NK-92 treated with Interleukin-12 subunit alpha and Interleukin-12 subunit beta, amount 100 ng/mL, for 24 hours (cell line): ENCODE data around the gene FAM228A.

ENCODE experiments used
- DNase-seq: peaks from one replicate; lab custom pipeline; 2025; lab: John Stamatoyannopoulos, UW

FAM228A gene

DNA sequence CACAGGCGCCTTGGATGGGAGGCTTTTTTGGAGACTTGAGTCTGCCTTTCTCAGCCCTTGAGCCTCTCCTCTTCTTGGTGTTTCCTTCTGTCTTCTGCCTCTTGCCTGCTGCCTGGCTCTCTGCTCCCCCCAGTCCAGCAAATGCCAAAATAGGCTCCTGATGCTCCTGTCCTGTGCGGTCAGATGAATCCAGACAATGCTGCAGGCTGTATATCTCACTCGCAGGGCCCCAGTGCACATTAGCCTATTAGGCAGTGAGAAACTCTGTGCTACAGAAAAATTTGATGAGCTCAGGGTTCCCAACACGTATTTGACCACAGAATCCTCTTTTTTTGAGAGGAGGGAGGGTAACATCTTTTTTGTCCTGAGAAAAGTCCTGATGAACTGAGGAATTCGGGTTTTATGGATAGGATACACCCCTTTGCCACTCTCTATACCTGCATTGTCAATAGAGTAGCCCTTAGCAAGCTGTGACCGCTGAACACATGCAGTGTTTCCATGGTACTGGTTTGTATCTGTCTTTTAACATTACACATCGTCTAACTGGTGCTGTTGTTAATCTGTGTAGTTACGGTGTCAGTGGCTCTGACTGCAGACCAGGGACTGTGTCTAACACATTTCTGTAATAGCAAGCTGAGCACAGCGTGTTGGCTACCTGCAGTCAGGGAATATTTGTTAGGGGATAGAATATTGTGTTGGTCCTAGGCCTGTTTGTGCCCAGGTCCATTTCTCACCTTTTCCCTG is 50.8 kb downstream of the FAM228A start:
- no peak for DNase-seq

DNA sequence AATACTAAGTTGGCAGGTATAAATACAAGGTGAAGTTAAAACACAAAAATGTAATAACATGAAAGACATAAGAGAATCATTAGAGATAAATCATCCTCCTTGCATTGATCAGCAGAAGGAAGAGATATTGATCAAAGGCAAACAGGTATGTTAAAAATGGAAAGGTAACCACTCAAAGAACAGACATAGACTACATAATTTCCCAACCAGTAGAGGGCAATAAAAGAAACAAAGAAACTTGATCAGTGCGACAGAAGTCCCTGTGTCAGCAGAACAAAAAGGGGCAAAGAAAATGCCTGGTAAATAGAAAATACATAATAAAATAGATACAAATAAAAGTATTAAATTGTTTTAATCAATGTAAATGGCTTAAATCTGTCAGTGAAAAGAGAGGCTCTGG is 53.6 kb downstream of the FAM228A start:
- no peak for DNase-seq

DNA sequence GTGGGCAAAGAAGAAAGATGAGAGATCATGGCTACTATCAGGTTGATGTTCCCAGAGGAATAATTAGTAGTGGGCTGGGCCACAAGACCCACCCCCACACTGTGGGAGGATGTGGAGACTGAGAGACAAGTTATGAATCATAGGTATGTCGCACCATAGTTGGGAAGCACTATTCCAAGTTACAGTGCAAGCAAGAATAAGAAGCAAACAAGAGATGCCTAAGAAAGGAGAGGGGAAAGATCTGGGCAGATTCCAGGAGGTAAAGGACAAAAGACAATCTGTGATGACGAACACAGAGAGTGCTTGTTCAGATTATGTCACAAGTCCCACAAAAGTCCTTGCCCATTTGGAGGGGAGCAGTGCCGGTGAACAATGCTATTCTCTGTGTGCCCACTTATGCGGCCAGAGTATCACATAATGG is 56.6 kb downstream of the FAM228A start:
- no peak for DNase-seq

DNA sequence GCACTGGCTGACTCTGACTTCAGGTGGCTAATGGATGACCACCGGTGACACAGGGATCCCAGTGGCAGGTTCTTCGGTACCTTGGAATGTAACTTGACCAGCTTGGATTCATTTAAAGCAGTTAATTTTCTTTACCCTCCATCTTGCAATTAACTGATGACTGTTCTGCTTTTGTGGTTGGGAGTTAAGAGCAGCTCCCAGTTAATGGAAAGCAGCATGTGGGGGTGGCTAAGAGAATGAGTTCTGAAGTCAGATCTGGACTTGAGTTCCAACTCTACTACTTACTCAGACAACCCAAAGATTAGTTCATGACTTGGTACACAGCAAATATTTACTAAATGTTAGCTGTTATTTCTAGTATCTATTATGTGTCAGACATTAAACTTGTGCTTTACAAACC is 58.5 kb downstream of the FAM228A start:
- DNase-seq = no peak

DNA sequence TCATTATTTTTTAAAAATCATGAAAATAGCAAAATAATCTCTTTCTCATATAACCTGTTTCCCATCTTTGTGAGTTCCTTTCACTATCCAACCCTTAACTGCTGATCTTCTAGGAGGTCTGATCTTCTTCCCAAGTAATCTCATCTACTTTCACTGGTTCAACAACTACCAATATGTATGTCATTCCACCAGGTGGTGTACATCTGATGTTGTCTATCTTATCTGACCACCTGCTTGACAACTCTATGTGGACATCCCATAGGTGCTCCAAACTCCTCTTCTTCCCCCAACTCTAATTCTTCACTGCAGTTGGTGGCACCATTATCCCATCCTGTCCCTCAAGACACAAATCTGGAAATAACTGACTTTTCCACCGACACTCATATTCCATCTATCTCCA is 62.5 kb downstream of the FAM228A start:
- DNase-seq = no peak

DNA sequence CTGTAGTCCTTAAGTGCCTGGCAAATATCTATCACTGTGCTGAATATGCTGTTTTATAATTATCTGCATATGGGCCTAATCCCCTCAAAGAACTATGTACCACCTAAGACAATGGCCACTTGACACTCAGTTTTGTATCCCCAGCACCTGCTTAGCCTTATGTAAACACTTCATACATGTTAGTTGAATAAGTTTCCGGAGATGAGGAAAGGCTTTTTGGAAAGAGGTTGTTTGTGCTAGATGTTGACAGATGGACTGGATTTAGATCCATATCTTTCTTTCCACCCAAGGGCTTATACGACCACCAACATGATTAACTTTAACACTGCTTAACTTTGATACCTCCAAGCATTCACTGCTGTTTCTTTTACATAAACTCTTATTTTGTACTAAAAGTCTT is 63.3 kb downstream of the FAM228A start:
- no peak for DNase-seq

DNA sequence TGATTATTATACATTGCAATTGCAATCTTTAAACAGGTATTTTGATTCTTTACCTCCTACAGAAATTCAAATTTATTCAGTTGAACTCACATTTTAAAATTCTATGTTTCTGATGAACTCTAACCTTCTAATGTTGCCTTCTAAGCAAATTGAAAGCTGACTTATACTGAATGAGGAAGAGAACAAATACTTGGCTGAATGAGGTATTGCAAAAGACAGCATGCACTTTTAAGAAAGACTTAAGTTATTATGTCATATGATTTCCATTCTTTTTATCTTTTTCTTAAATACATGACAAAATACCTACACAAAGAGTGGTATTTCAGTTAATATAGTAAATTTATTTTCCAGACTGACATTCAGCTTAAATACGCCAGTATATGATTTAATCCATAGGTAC is 64.7 kb downstream of the FAM228A start:
- DNase-seq = no peak
